Measurements from ENCODE around the gene DPH6. TPM values are rescaled to one million over a fixed set of nuclear protein-coding genes. Genes with fewer than 3 reads are reported as not detected.

DPH6 gene
- total and polyA plus RNA-seq, 12 donors, result 6.1 to 25.8 (median 22.9) TPM

- DNase-seq, result no peak
- peaks cover 0 to 6% (median 0%) of the 10 kb centered on the region in 11 donors for H3K9me3 ChIP-seq
- intact Hi-C loops (cut with DNase I), result no loop called here
- no peak overlapping the region for H3K27ac ChIP-seq
- no peaks in the 10 kb centered on the region for H3K4me1 ChIP-seq
- no peak overlapping the region for H3K4me3 ChIP-seq
- no peak for TF ChIP-seq CTCF (IDR thresholded peaks at IDR 0.05)
- no peak for ATAC-seq
- peaks cover 0 to 65% (median 4%) of the 10 kb centered on the region in 9 donors for H3K36me3 ChIP-seq
- H3K27me3 ChIP-seq, result no peaks in the 10 kb centered on the region
Measured at GRCh38 chr15:35374661-35375060, 171.3 kb downstream of the DPH6 start.

DNA sequence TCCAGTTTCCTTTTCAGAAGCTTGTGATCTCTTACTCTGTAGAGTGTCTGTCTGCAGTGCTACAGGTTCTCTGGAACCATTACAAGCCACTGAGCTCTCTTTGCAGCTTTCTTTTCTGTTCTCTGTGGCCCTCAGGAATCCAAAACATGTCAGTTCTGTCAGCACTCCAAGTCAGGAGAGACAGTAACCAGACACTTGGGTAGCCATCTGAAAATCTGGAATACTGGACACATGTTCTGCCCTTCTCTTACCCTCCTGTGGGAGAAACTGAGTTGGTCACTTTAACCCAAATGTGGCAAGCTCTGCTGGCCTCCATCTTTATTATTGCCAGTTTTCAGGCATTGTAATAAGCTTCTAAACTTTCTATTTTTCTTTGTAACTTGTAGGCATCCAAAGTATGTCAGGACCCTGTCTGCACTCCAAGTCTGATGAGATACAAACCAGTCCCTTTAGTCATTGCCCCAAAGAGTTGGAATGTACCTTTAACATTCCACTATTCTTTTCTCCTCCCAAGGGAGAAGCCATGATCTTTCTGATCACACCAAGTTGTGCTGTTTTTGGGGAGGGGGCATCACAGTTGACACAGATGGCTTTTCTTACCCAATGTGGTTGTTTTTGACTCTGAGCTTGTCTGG is 183.7 kb downstream of the DPH6 start:
- peak overlapping the region in 8 of 10 donors; percentile 17 to 69 (median 50) for H3K27ac ChIP-seq
- no peak for TF ChIP-seq CTCF (IDR thresholded peaks at IDR 0.05)
- peak; percentile 69 to 98 (median 84) for ATAC-seq
- intact Hi-C loops (cut with DNase I), result loop anchor here in 1 of 10 donors (10.0 kb wide), 1 partner anchor 52 kb away; no protein-coding TSS in a partner anchor
- H3K36me3 ChIP-seq, result no peaks in the 10 kb centered on the region
- H3K4me1 ChIP-seq, result peaks cover 0 to 4% (median 0%) of the 10 kb centered on the region in 9 donors
- H3K4me3 ChIP-seq, result no peak overlapping the region
- peak in 1 of 2 donors; percentile 44 for DNase-seq
- no peaks in the 10 kb centered on the region for H3K27me3 ChIP-seq
- H3K9me3 ChIP-seq, result peaks cover 0 to 79% (median 19%) of the 10 kb centered on the region in 11 donors

DNA sequence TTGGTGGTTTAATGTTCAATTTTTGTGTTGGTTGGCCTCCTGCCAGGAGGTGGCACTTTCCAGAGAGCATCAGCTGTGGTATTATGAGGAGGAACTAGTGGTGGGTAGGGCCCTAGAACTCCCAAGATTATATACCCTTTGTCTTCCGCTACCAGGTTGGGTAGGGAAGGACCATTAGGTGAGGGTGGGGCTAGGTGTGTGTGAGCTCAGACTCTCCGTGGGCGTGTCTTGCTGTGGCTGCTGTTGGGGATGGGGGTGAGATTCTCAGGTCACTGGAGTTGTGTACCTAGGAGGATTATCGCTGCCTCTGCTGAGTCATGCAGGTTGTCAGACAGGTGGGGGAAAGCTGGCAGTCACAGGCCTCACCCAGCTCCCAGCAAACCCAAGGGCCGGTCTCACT is 187.1 kb downstream of the DPH6 start:
- ATAC-seq (no peak), DNase-seq (no peak)
- WGBS, 2 donors, result 96 to 97% methylated on average over 5 of the region's 5 CpGs
- Histone ChIP-seq H3K4me1 (peaks cover 0 to 4% (median 0%) of the 10 kb centered on the region in 9 donors), H3K27me3 (no peaks in the 10 kb centered on the region), H3K4me3 (no peak overlapping the region), H3K36me3 (no peaks in the 10 kb centered on the region), H3K9me3 (peaks cover 0 to 93% (median 33%) of the 10 kb centered on the region in 11 donors), H3K27ac (no peak overlapping the region)
- TF ChIP-seq CTCF (IDR thresholded peaks at IDR 0.05), result no peak
- intact Hi-C loops (cut with DNase I), result no loop called here

DNA sequence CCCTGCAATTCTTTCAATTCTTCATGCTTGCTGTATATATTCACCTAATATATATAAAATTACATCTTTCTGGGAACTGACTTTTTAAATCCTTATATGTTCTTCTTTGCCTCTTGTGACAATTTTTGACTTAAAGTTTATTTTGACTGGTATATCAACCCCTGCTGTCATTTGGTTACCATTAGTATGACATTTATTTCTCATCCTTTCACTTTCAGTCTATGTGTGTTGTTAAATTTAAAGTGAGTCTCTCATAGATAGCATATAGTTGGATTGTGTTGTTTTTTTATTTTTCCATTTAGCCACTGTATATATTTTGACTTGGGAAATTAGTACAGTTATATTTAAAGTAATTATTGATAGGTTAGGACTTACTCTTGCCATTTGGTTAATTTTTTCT is 194.9 kb downstream of the DPH6 start:
- Histone ChIP-seq H3K27me3 (no peaks in the 10 kb centered on the region), H3K4me3 (no peak overlapping the region), H3K4me1 (no peaks in the 10 kb centered on the region), H3K9me3 (peaks cover 0 to 67% (median 5%) of the 10 kb centered on the region in 11 donors), H3K36me3 (no peaks in the 10 kb centered on the region), H3K27ac (no peak overlapping the region)
- ATAC-seq (no peak), DNase-seq (no peak)
- intact Hi-C loops (cut with DNase I), result no loop called here
- no peak for TF ChIP-seq CTCF (IDR thresholded peaks at IDR 0.05)
